Neutrophil (primary cell): ENCODE data around the gene IDH3A.

Source experiments
- H3K27ac ChIP-seq: fragments of 200-600 bp; sonication (generic); 2 replicates; pipeline ENCODE4 v1.5.1; 2016; ENCODE audit warnings: mild to moderate bottlenecking, moderate library complexity
- H3K27me3 ChIP-seq: fragments of 200-600 bp; sonication (generic); 2 replicates; pipeline ENCODE4 v1.6.0; 2016; ENCODE audit warnings: mild to moderate bottlenecking
- H3K36me3 ChIP-seq: fragments of 200-600 bp; sonication (generic); 2 replicates; pipeline ENCODE4 v1.5.1; 2017
- H3K4me1 ChIP-seq, 2 experiments: fragments of 200-600 bp in 1 of 2; sonication (generic) in 1 of 2; 1 replicate in 1 of 2; 2 replicates in 1 of 2; pipeline versions ENCODE4 v1.5.1 to v1.6.1; 2013 to 2016; ENCODE audit warnings: low read depth in 1 of 2, low read length in 1 of 2, mild to moderate bottlenecking in 1 of 2, moderate library complexity in 1 of 2; ENCODE audit not compliant: control insufficient read depth in 1 of 2, insufficient read depth in 1 of 2
- H3K4me3 ChIP-seq, 2 experiments: fragments of 200-600 bp in 1 of 2; sonication (generic) in 1 of 2; 1 replicate in 1 of 2; 2 replicates in 1 of 2; pipeline ENCODE4 v1.5.1; 2013 to 2016; ENCODE audit warnings: low read depth in 1 of 2, low read length in 1 of 2, mild to moderate bottlenecking in 1 of 2, moderate library complexity in 1 of 2
- H3K9me3 ChIP-seq: fragments of 200-600 bp; sonication (generic); 2 replicates; pipeline ENCODE4 v1.5.1; 2016
- TF ChIP-seq, protein P1 (sequence below): fragments of 200-600 bp; sonication (generic); IDR thresholded peaks from 2 replicates; pipeline ENCODE4 v1.5.1; 2016; ENCODE audit warnings: antibody characterized with exemption

IDH3A gene

DNA sequence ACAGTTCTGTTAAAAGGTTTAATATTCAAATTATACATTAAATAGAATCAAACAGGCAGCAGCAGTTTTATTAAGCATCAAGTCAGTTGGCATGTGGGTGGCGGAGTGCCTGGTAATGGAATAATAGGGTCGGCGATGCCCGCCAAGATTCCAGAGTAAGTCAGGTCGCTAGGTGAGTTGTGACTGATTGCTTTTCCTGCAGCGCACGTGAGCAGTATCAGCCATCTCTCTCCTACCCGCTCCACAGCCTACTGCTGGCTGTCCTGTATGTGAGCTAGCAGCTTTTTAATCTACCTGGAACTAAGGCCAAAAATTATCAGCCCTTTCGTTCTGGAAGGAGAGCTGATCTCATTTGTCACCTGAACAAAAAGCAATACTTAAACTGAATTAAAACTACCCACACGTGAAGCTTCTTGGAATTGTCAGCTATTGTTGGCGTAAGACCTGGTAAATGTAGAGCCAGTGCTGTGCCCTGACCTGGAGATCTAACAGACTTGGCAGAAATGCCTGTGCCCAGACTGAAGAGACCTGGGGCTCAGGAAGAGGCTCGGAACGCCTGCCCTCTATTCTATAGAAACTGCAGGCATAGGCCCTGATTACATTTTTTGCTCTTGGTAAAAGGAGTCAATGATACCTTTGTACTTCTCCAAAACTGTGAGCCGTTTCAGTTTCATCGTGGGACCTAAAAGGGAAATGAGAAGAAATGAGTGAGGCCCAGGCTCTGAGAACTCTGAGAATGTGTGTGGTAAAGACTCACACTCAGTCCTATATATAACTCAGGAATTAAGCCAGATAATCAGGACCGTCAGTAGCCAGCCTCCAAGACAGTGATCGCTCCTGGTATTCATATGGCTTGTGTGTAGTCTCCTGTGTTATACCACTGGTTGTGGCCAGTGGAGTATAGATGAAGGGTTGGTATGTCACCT, 21.9 kb downstream of the IDH3A start:
- TF ChIP-seq, protein P1, sequence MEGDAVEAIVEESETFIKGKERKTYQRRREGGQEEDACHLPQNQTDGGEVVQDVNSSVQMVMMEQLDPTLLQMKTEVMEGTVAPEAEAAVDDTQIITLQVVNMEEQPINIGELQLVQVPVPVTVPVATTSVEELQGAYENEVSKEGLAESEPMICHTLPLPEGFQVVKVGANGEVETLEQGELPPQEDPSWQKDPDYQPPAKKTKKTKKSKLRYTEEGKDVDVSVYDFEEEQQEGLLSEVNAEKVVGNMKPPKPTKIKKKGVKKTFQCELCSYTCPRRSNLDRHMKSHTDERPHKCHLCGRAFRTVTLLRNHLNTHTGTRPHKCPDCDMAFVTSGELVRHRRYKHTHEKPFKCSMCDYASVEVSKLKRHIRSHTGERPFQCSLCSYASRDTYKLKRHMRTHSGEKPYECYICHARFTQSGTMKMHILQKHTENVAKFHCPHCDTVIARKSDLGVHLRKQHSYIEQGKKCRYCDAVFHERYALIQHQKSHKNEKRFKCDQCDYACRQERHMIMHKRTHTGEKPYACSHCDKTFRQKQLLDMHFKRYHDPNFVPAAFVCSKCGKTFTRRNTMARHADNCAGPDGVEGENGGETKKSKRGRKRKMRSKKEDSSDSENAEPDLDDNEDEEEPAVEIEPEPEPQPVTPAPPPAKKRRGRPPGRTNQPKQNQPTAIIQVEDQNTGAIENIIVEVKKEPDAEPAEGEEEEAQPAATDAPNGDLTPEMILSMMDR, result no peak
- H3K9me3 ChIP-seq, result no peaks in the 10 kb centered on the region
- H3K4me1 ChIP-seq, result peaks cover 5 to 15% of the 10 kb centered on the region in 2 experiments
- no peak overlapping the region for H3K4me3 ChIP-seq
- H3K36me3 ChIP-seq, result peaks cover 11% of the 10 kb centered on the region
- H3K27ac ChIP-seq, result no peak overlapping the region
- no peaks in the 10 kb centered on the region for H3K27me3 ChIP-seq

DNA sequence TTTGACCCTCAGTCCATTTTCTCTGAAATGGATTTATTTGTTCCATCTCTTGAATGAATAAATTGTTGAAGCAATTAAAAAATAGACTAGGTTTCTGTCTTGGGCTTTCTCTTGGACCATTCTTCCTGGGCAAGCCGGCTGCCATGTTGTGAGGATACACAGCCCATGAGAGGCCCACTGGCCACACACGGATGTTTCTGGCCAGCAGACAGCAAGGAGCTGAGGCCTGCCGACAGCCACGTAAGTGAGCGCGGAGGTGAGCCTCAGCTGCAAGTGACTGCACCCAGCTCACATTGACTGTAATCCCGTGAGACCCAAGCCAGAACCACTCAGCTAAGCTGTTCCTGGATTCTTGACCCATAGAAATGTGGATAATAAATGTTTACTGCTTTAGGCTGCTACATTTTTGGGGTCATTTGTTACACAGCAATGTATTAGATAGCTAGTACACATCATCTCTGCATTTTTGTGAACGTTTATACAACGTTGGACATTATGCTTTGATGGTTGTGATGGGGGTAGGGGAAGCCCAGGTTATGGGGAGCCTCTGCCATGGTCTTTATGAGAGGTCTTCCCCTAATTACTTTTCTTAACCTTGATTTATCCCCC, 22.8 kb downstream of the IDH3A start:
- Histone ChIP-seq H3K4me1 (peaks cover 5 to 15% of the 10 kb centered on the region in 2 experiments), H3K36me3 (peaks cover 2% of the 10 kb centered on the region), H3K4me3 (no peak overlapping the region), H3K9me3 (no peaks in the 10 kb centered on the region), H3K27me3 (peaks cover under 1% of the 10 kb centered on the region), H3K27ac (no peak overlapping the region)
- TF ChIP-seq, protein P1, result no peak

DNA sequence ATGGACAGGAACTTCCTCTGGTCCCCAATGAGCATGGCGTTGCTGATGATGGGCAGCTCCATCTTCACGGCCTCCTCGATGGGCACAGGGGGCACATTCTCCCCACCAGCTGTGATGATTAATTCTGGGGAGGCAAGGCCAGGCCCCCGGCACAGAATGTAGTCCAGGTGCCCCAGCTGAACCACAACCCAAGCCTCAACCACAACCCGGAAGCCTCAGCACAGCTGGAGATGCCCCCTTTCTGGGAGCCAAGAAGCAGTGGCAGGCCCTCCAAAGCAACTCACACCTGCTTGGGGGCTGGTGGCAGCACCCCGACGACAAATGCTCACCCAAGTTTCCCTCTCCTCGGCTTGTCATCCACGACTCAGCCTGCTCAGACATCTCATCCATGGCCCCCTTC, 25.2 kb downstream of the IDH3A start:
- peaks cover 19% of the 10 kb centered on the region for H3K27me3 ChIP-seq
- H3K4me1 ChIP-seq, result peaks cover 5 to 15% of the 10 kb centered on the region in 2 experiments
- no peak overlapping the region for H3K4me3 ChIP-seq
- H3K9me3 ChIP-seq, result no peaks in the 10 kb centered on the region
- no peaks in the 10 kb centered on the region for H3K36me3 ChIP-seq
- TF ChIP-seq, protein P1, result no peak
- no peak overlapping the region for H3K27ac ChIP-seq

DNA sequence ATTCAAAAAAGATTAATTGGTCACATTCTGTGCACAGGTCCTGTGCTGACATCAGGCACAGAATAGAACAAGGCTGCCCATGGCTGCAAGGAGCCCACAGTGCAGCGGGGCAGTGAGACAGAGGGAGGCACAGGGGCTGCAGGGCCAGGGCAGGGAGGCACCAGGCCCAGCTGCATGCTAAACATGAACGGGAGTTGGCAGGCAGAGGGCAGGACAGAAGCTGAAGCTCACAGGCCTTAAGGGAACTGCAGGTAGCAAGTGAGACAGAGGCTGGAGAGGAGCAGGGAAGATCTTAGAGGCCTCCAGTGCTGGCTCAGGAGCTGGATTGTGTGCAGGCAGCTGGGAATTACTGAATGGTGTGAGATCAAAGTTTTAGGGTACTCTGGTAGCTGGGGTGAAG, 26.2 kb downstream of the IDH3A start:
- no peaks in the 10 kb centered on the region for H3K36me3 ChIP-seq
- TF ChIP-seq, protein P1, result no peak
- H3K27ac ChIP-seq, result no peak overlapping the region
- no peak overlapping the region for H3K4me3 ChIP-seq
- H3K9me3 ChIP-seq, result no peaks in the 10 kb centered on the region
- peaks cover 19% of the 10 kb centered on the region for H3K27me3 ChIP-seq
- H3K4me1 ChIP-seq, result peaks cover 5 to 15% of the 10 kb centered on the region in 2 experiments

DNA sequence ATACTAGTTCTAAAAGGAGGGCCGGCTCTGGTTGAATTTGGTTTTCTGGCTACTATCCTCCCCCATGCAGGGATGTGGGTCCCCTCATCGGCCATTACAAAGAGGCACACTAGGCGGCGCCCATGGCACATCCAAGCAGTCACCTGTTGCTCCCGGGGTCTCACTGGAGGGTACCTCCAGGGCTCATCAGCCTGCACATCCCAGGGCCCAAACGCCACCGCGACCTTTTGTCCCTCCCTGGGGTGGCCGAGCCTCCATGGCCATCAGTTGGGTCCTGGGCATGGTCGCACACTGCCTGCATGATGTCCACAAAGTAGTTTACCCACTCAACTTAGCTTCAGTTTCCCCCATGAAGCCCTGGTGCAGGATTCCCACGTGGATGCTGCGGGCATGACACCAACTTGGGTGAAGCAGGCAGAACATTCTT, 28.3 kb downstream of the IDH3A start:
- Histone ChIP-seq H3K36me3 (no peaks in the 10 kb centered on the region), H3K27ac (no peak overlapping the region), H3K9me3 (no peaks in the 10 kb centered on the region), H3K4me3 (no peak overlapping the region), H3K27me3 (peaks cover 19% of the 10 kb centered on the region), H3K4me1 (peaks cover 5 to 15% of the 10 kb centered on the region in 2 experiments)
- TF ChIP-seq, protein P1, result no peak
